Endothelial cell (in vitro differentiated cells): ENCODE measurements around the gene PIGQ. TPM values are rescaled to one million over a fixed set of nuclear protein-coding genes. Genes with fewer than 3 reads are reported as not detected.

ENCODE experiments used
- DNase-seq: peaks from one replicate; pipeline ENCODE4 v3.0.0; 2021; ENCODE audit warnings: low spot score
- H3K27ac Mint-ChIP-seq: one replicate; pipeline ENCODE4 v1.8.0; 2021; ENCODE audit warnings: mixed read lengths, inconsistent platforms; ENCODE audit not compliant: unreplicated experiment
- H3K27me3 Mint-ChIP-seq: one replicate; pipeline ENCODE4 v1.8.0; 2021; ENCODE audit warnings: mild to moderate bottlenecking, moderate library complexity, mixed read lengths, inconsistent platforms; ENCODE audit not compliant: unreplicated experiment
- H3K36me3 Mint-ChIP-seq: one replicate; pipeline ENCODE4 v1.8.0; 2021; ENCODE audit warnings: mild to moderate bottlenecking, low read depth, mixed read lengths, inconsistent platforms; ENCODE audit not compliant: unreplicated experiment
- H3K4me1 Mint-ChIP-seq: one replicate; pipeline ENCODE4 v1.8.0; 2021; ENCODE audit warnings: mild to moderate bottlenecking, mixed read lengths, inconsistent platforms; ENCODE audit not compliant: unreplicated experiment
- H3K4me3 Mint-ChIP-seq: one replicate; pipeline ENCODE4 v1.8.0; 2021; ENCODE audit warnings: mild to moderate bottlenecking, mixed read lengths, inconsistent platforms; ENCODE audit not compliant: unreplicated experiment
- H3K9me3 Mint-ChIP-seq: one replicate; pipeline ENCODE4 v1.8.0; 2021; ENCODE audit warnings: mixed read lengths, inconsistent platforms; ENCODE audit not compliant: unreplicated experiment
- long read RNA-seq: library from polyadenylated mRNA; unstranded; transcript quantifications from one replicate; pipeline ENCODE4 v2.0.0, GENCODE V29; 2020; ENCODE audit not compliant: unreplicated experiment
- total RNA-seq: library from RNA; stranded (reverse); fragmentation: NEBNext Ultra II Directional; extraction: Animal tissue kit (Norgen Biotek cat#: 25700); gene quantifications from one replicate; pipeline ENCODE4 v1.2.1, GENCODE V29; 2021; ENCODE audit not compliant: unreplicated experiment
- TF ChIP-seq, protein P1 (sequence below): fragments of 200-600 bp; sonication (generic); IDR thresholded peaks from one replicate; pipeline ENCODE4 v1.5.0; 2021; ENCODE audit warnings: antibody characterized with exemption; ENCODE audit not compliant: unreplicated experiment

Gene PIGQ
- total RNA-seq: 38.4 TPM
- long read RNA-seq, transcript PIGQ-203 (11 exons, 3,006 nt): major isoform, 15 of 26 reads
- long read RNA-seq, partial matches to known transcripts: 2 of 26 reads
- long read RNA-seq, other reads (novel, unspliced or antisense): 2 of 26 reads

DNA sequence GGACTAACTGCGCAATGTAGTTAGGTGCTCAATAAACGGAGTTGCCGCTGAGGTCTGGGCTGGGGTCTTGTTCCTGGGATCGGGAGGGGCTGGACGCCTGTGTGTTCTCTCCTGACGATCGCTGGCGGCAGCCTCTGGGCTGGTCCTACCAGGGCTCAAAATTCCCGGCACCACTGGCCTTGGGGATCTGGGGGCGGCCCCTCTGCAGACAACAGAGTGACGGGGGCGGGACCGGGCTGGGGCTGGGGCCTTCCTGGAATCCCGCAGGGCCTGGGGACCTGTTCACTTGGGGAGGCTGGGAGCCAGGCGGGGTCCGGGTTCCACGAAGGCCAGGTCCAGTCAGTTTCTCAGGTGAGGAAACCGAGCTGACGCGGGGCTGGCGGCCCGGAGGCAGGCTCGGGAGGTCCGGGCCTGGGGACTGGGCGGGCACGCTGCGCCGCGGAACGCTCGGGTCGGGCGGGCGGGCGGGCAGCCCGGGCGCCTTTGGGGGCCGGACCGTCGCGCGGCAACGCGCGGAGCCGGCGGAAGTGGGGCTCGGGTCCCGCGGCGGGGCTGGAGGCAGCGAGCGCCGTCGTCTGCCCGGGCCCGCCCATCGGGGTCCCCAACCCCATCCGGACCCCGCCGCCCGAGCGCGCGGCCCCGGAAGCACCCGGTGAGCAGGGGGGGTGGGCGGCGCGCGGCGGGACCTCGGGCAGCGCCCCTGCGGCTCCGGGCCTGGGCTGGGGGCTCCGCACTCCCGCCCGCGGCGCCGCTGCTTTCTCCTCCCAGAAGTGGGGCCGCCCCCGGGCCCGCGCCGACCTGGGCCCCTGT is at the start of gene PIGQ:
Gene PIGQ (plus strand): TSS at position 524 of the 810 bp plus-strand sequence. CDS start 4,107 bp downstream, outside the sequence.
- Mint-ChIP-seq H3K9me3 (no peaks in the 10 kb centered on the region), H3K4me3 (peak within 1 kb of the TSS; percentile 88), H3K36me3 (no peaks in the 10 kb centered on the region), H3K27me3 (peaks cover 4% of the 10 kb centered on the region), H3K4me1 (peaks cover 6% of the 10 kb centered on the region), H3K27ac (peak within 1 kb of the TSS; percentile 13)
- TF ChIP-seq, protein P1, sequence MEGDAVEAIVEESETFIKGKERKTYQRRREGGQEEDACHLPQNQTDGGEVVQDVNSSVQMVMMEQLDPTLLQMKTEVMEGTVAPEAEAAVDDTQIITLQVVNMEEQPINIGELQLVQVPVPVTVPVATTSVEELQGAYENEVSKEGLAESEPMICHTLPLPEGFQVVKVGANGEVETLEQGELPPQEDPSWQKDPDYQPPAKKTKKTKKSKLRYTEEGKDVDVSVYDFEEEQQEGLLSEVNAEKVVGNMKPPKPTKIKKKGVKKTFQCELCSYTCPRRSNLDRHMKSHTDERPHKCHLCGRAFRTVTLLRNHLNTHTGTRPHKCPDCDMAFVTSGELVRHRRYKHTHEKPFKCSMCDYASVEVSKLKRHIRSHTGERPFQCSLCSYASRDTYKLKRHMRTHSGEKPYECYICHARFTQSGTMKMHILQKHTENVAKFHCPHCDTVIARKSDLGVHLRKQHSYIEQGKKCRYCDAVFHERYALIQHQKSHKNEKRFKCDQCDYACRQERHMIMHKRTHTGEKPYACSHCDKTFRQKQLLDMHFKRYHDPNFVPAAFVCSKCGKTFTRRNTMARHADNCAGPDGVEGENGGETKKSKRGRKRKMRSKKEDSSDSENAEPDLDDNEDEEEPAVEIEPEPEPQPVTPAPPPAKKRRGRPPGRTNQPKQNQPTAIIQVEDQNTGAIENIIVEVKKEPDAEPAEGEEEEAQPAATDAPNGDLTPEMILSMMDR: no peak
- DNase-seq: peak; percentile 45

DNA sequence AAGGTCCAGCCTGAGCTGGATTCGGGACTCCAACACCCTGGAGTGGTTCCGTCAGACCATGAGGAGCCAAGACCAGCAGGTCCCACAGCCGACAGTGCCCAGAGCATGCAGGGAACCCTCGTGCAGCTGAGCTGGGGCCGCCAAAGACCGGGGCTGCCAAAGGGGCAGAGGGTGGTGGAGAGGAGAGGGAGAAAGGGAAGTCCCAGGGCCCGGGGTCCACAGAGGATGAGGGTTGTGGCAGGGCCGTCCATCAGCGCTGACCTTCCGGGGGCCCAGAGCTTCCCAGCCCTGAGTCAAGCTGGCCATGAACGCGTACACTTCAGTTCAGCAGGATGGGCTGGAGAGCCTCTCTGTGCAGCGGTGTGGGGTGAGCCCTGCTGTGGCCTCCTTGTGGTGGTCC is 48.9 kb upstream of the PIGQ start:
- peaks cover 18% of the 10 kb centered on the region for H3K27me3 Mint-ChIP-seq
- H3K27ac Mint-ChIP-seq: no peak overlapping the region
- no peak overlapping the region for H3K4me3 Mint-ChIP-seq
- no peaks in the 10 kb centered on the region for H3K9me3 Mint-ChIP-seq
- H3K36me3 Mint-ChIP-seq: peaks cover 12% of the 10 kb centered on the region
- peaks cover 5% of the 10 kb centered on the region for H3K4me1 Mint-ChIP-seq
- DNase-seq: no peak
- TF ChIP-seq, protein P1: no peak

DNA sequence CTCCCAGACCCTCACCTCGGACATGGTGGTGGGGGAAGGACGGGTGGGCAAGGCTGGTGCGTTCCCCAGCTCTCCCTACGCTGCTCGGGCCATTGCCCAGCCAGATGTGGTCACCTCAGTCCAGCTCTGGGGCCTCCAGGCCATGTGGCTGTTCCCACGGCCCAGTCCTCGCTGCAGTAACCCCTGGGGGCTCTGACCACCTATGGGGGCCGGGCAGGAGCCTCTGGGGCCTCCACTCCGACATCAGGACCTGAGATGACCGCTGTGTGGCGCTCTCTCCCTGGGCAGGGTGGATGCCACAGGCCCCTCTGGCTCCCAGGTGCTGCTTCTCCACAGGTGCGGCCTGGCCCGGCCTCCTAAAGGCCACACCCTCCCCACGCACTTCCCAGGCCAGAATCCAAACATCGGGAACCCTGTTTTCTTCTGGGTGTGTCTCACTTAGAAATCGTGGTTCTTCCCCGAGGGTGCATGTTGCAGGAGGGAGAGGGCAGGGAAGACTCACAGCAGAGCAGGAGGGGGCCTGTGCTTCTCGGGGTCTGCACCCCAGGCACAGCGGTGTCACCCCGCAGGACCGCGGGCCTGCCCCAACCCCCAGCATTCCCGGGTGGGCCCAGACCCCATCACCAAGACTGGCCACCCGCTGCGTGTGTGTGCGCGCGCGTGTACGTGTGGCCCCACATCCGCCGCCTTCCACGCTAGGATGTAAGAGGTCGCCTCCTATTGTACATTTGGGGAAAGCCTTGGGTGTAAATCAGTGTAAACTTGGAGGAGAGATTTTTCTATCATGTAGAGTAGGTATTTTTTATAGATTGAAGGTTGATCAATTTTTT is 48.2 kb upstream of the PIGQ start:
- H3K27ac Mint-ChIP-seq: no peak overlapping the region
- H3K4me3 Mint-ChIP-seq: no peak overlapping the region

DNA sequence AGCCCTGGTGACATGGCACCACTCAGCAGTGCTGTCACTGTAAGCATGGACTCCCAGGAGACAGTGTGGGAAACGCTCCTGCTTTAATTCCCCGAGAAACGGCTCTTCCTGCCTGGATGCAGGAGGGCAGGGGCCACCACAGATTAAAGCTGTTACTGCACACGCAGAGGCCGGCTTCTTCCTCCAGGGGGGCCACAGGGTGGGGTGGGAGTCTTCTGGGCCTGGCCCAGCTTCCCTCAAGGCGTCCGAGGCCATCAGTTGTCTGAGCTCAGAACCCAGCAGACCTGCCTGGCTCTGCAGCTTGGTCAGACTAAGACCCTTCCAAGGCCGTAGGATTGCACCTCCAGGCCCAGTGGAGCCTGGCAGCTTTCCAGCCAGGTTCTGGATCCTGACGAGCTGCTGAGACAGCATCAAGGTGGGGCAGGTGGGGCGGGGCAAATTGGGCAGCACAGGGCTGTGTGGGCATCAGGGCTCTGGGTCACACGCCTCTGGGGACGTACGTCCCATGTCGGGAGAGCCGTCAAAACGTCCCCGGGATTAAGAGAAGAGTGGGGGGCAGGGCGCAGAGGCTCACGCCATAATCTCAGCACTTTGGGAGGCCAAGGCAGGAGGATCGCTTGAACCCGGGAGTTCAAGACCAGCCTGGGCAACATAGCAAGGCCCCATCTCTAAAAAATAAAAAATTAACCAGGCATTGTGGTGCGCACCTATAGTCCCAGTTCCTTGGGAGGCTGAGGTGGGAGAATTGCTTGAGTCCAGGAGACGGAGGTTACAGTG is 47.3 kb upstream of the PIGQ start:
- TF ChIP-seq, protein P1: no peak
- Mint-ChIP-seq H3K27me3 (peaks cover 20% of the 10 kb centered on the region), H3K36me3 (peaks cover 7% of the 10 kb centered on the region), H3K27ac (peak overlapping the region; percentile 30), H3K4me1 (peaks cover 8% of the 10 kb centered on the region), H3K4me3 (no peak overlapping the region), H3K9me3 (no peaks in the 10 kb centered on the region)
- no peak for DNase-seq

More for the DNA sequence above, 48.2 kb upstream of the PIGQ start:
- TF ChIP-seq, protein P1: no peak
- H3K36me3 Mint-ChIP-seq: peaks cover 12% of the 10 kb centered on the region
- H3K9me3 Mint-ChIP-seq: no peaks in the 10 kb centered on the region
- peaks cover 19% of the 10 kb centered on the region for H3K27me3 Mint-ChIP-seq
- DNase-seq: no peak
- peaks cover 7% of the 10 kb centered on the region for H3K4me1 Mint-ChIP-seq
